HG03064 (cell line): ENCODE data around the gene PRPS2.

Source experiments
- ATAC-seq: cut with Tn5 transposase; IDR thresholded peaks from one replicate; pipeline ENCODE4 v1.9.1; 2021; ENCODE audit warnings: low read depth; ENCODE audit not compliant: unreplicated experiment

Gene PRPS2

DNA sequence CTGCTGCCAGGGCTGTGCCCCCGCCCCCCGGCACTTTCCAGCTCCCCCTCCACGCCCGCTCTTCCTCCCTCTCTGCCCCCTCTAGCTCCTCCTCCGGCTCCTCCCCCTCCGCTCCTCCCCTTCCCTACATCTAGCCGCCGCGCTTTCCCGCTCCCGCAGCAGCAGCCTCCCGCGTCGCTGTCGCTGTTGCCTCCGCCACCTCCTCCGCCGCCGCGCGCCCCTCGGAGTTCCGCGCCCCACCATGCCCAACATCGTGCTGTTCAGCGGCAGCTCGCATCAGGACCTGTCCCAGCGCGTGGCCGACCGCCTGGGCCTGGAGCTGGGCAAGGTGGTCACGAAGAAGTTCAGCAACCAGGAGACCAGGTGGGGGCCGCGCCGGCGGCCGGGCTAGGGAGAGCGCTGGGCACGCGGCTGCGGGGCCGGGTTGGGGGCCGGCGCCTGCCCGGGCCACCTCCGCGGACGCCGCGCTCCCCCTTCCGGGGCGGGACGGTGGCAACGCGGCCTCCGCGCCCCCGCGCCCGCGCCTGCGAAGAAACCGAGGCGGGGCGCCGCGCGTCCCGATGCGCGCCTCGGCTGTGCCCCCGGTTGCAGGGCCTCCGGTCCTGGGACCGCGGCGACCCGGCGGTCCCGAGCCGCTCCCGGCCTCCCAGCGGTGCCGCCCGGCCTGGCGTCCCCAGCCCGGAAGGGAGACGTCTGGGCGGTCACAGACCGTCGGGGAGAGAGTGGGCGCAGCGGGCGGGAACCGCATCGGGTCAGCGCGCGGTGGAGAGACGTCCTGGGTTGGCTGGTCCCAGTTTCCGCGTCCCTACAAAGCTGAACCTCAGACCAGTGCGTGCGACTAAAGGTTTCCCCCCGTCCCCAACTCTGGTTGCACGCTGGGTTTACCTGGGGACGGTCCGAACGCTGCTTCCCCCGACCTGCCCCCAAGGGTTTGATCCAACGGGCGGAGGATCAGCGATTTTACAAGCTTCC is at the start of gene PRPS2:
TSS of gene PRPS2 (plus strand) at position 156 of the 972 bp plus-strand sequence. CDS start at position 242, 86 bp downstream.
- peak; percentile 72 for ATAC-seq

- no peak for ATAC-seq
Measured at GRCh38 chrX:12741416-12741815, 49.8 kb upstream of the PRPS2 start.

GRCh38 chrX:12747433-12747832 is 43.8 kb upstream of the PRPS2 start:
- ATAC-seq, result no peak

DNA sequence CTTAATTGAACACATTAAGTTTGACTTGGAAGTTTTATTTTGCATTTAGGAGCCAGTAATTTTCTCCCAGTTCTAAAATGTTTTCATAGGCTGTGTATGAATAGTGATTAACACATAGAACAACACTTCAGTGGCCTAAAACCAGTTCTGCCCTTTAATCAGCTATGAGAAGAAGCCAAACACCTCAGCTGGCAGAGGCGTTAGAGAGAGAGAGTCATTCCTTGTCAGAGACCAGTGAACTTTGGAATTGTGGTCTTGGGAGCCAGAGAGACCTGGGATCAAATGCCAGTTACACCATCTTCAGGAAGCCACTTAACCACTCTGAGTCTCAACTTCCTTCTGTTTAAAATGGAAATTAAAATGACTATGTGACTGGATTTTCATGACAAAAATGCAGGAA is 39.3 kb upstream of the PRPS2 start:
- no peak for ATAC-seq

DNA sequence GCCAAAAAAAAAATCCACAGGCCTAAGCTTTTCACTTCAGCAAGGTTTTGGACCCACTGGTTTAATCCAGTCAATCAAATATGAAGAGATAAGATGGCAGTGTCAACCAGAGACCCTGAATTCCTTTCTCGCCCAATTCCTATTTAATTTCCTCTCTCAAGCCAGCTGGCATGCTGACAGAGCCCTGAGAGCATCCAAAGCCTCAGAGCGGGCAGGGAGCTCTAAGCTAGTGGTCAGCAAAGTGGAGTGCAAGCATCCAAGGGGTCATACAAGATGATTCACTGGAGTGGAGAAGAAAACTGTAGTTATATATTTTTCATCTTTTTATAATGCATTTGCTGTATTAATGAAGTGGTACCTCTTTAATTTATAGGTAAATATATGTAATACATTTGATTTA is 37.8 kb upstream of the PRPS2 start:
- ATAC-seq, result no peak

- ATAC-seq, result no peak
Measured at GRCh38 chrX:12758291-12758690, 32.9 kb upstream of the PRPS2 start.

DNA sequence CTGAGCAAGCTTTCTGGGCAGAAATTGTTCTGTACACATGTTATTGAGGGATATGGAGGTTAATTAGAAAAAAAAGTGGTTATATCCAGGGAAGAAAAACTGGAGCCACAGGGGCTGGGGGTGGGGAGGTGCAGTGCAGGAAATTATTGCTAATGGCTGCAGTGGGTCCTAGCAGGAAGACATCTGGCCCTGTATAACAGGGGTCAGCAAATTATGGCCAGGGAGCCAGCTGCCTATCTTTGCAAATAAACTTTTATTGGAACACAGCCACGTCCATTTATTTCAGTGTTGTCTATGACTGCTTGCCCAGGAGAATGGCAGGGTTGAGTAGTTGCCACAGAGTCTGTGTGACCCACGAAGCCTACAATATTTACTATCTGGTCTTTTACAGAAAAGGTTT is 23.4 kb upstream of the PRPS2 start:
- ATAC-seq, result no peak

- no peak for ATAC-seq
Measured at GRCh38 chrX:12768491-12768890, 22.7 kb upstream of the PRPS2 start.

DNA sequence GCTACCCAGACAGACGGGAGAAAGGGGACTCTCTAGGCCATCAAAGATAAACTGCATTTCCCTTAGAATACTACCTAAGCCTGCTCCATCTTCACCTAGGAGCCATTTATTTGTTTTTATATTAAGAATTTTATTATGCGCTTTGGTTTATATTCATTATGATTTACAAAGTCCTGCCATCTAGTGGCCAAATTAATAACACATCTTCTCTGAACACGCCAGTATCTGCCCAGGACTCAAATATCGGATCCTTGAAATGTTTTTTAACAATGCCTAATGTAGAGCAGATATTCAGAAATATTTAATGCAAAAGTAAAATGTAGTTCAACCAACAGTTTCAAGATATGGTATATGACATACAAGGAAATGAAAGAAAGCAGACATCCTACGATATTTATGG is 20.8 kb upstream of the PRPS2 start:
- ATAC-seq, result no peak

DNA sequence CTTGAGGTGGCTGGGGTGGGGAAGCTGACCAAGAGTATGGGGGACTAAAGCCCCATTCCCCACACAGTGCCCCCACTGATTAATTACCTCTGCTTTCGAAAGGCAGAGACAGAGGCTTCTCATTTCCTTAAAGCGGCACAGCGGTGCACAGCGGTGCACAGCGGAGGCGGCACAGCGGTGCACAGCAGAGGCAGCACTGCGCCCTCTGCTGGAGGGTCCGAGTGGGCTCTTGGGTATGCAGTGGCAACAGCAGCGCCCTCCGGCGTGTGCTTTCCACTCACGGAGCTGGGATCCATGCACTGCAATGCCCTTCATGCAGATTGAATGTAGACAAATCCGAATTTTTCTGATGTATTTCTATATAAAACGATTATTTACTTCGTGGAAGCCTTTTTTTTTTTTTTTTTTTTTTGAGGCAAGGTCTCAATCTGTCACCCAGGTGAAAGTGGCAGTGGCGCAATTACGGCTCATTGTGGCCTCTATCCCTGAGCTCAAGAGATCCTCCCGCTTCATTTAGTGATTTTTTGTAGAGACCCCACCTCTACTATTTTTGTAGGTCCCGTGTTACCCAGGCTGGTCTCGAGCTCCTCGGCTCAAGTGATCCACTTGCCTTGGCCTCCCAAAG is 19.7 kb upstream of the PRPS2 start:
- ATAC-seq, result peak; percentile 99

- ATAC-seq, result no peak
Measured at GRCh38 chrX:12777670-12778069, 13.5 kb upstream of the PRPS2 start.

DNA sequence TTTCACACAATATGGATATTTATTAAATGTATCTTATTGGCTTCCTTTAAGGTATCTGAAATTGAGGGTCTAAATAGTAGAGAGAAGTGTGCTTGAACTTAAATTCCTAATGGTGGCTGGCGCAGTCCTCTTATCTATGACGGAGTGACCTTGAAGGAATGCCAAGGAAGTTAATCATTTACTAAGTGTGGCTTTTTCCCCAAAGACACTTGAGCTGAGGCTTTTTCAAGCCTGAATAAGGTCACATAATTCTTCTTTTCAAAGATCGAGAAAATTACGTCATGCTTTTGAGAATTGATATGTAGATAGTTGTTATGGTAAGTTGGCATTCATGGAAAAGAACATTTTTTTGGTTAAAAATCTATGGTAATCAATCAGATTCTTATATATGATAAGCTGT is 11.7 kb upstream of the PRPS2 start:
- ATAC-seq, result no peak

DNA sequence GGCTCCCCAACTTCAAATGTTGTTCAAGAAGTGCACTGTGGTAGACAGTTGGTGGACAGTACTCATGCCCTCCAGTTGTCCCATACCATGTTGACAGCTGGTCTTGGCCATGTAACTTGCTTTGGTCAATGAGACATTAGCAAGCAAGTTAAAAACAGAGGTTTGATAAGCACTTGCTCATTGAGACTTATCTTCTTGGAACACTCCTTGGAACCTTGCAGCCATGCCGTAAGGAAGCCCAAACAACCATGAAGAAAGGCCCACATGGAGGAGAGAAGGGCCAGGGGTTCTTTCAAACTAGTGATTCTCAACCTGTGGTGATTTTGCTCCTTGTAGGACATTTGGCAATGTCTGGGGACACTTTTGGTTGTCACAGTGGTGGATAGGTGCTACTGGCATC is 2.6 kb upstream of the PRPS2 start:
- ATAC-seq, result no peak

- no peak for ATAC-seq
Measured at GRCh38 chrX:12789976-12790375, 1.2 kb upstream of the PRPS2 start.

DNA sequence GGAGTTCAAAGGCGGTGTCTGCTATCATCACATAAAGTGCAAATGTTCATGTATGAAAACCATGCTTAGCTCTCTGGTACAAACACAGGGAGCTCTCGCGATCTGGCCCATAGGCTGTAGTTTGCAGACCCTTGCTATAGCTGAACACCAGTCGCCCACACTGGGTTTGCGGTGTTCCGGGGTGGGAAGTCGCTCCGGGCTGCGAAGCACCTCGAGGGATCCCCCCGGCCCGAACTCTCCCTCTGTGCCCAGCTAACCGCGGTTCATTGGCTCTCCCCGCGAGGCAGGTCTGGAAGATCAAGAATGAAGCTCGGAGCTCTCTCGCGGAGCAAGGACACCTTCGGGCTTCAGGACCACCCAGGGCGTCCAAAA is 341 bp upstream of the PRPS2 start:
- ATAC-seq, result peak; percentile 20

DNA sequence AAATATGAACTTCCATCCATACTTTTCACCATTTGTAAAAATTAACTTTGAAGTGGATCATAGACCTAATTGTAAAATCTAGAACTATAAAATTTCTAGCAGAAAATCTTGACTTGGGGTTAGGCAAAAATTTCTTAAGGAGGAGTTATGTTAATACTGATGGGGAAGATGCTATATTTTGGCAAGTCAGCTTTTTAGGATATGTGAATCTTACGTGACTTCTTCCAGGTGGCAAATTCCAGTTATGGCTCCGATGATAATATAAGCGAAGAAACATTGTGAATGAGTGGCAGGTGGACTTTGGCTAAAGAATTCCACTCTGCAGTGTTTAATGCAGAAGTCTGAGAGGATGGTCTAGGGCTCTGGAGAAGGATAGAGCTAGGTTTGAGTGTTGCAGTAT is 1.5 kb downstream of the PRPS2 start:
- no peak for ATAC-seq

GRCh38 chrX:12794654-12795053 is 3.4 kb downstream of the PRPS2 start:
- ATAC-seq, result no peak

GRCh38 chrX:12798601-12799000 is 7.4 kb downstream of the PRPS2 start:
- no peak for ATAC-seq

GRCh38 chrX:12799118-12799517 is 7.9 kb downstream of the PRPS2 start:
- ATAC-seq, result no peak

- ATAC-seq, result no peak
Measured at GRCh38 chrX:12802741-12803140, 11.5 kb downstream of the PRPS2 start.

DNA sequence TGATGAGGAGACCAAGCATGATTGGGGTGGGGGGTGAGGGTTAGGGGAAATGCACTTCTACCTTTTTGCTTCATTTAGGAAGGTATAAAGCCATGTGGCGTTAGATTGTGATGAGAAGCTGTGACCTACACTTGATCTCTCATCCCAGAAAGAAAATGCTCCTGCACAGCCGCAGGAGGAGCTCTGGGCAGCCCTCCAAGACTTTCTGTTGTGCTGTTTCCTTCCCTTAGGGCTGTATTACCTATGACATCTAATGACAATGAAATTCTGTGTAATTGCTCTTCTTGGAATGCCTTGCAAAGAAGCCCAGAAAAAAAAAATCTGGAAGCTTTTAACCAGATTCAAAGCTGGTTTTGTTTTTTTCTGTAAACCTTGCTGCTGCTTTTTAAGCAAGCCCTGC is 13.4 kb downstream of the PRPS2 start:
- no peak for ATAC-seq

DNA sequence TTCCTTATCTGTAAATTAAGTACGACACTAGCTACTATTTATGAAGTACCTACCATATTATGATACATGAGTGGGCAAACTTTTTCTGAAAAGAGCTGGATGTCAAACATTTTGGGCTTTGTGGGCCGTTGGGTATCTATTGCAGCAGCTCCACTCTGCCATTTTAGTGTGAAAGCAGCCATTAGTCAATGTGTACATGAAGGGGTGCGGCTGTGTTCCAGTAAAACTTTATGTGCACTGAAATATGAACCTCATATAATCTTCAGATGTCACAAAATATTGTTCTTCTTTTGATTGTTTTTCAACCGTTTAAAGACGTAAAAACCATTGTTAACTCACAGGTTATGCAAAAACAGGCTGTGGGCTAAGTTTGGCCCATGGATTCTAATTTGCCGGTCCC is 14.1 kb downstream of the PRPS2 start:
- ATAC-seq, result no peak
